ENCODE measurements around the gene CHAMP1.

- no peak for TF ChIP-seq CTCF (IDR thresholded peaks at IDR 0.05)
- no peak for TF ChIP-seq POLR2A (IDR thresholded peaks at IDR 0.05)
Measured at GRCh38 chr13:114286808-114287207, 27.5 kb upstream of the CHAMP1 start.

Measured in body of pancreas (tissue), 4 donors.